ENCODE measurements around the gene SLC22A5. TPM values are rescaled to one million over a fixed set of nuclear protein-coding genes. Genes with fewer than 3 reads are reported as not detected.

Gene SLC22A5
- total and polyA plus RNA-seq, 12 donors: 10.3 to 36.8 (median 13.8) TPM

DNA sequence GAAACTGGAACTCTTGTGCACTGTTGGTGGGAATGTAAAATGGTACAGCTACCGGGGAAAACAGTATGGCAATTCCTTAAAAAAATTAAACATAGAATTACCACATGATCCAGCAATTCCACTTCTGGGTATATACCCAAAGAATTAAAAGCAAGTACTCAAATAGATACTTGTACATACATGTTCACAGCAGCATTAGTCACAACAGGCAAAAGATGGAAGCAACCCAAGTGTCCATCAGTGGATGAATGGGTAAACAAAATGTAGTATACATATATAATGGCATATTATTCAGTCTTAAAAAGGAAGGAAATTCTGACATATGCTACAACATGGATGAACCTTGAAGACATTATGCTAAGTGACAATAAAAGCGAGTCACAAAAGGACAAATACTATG is 7.4 kb upstream of the SLC22A5 start:
- H3K27me3 ChIP-seq: no peaks in the 10 kb centered on the region
- ATAC-seq (no peak), DNase-seq (no peak)
- no peaks in the 10 kb centered on the region for H3K36me3 ChIP-seq
- intact Hi-C loops (cut with DNase I): loop anchor here in 3 of 10 donors (5.0 to 10.0 kb wide), 3 partner anchors 65 to 147 kb away; partner anchors contain the start of gene SLC22A4 (in 1 of the 3)
- H3K9me3 ChIP-seq: no peaks in the 10 kb centered on the region
- peak overlapping the region in 2 of 10 donors; percentile 79 to 80 for H3K27ac ChIP-seq
- no peak overlapping the region for H3K4me3 ChIP-seq
- H3K4me1 ChIP-seq: peaks cover 4 to 47% (median 22%) of the 10 kb centered on the region in 9 donors
- no peak for TF ChIP-seq CTCF (IDR thresholded peaks at IDR 0.05)
- WGBS, 2 donors: 96 to 97% methylated on average over 2 of the region's 2 CpGs

- 32 to 36% methylated on average over 7 of the region's 7 CpGs for WGBS, 2 donors
Observed at GRCh38 chr5:132363431-132364112, 5.9 kb upstream of the SLC22A5 start.

GRCh38 chr5:132364319-132364718 is 5.2 kb upstream of the SLC22A5 start:
- peak overlapping the region; percentile 54 to 86 (median 78) for H3K27ac ChIP-seq
- H3K4me3 ChIP-seq: no peak overlapping the region
- no peaks in the 10 kb centered on the region for H3K9me3 ChIP-seq
- H3K4me1 ChIP-seq: peaks cover 2 to 44% (median 22%) of the 10 kb centered on the region in 9 donors
- intact Hi-C loops (cut with DNase I): loop anchor here in 3 of 10 donors (5.0 to 10.0 kb wide), 3 partner anchors 67 to 150 kb away; partner anchors contain the start of gene SLC22A4 (in 1 of the 3)
- WGBS, 2 donors: 25 to 32% methylated on average over 1 of the region's 1 CpG
- H3K27me3 ChIP-seq: no peaks in the 10 kb centered on the region
- ATAC-seq (peak; percentile 45 to 87 (median 82)), DNase-seq (no peak)
- H3K36me3 ChIP-seq: no peaks in the 10 kb centered on the region
- no peak for TF ChIP-seq CTCF (IDR thresholded peaks at IDR 0.05)

More at GRCh38 chr5:132363431-132364112, 5.9 kb upstream of the SLC22A5 start:
- Histone ChIP-seq H3K4me1 (peaks cover 4 to 41% (median 22%) of the 10 kb centered on the region in 9 donors), H3K27ac (peak overlapping the region; percentile 38 to 86 (median 78)), H3K27me3 (no peaks in the 10 kb centered on the region), H3K4me3 (no peak overlapping the region), H3K9me3 (no peaks in the 10 kb centered on the region), H3K36me3 (no peaks in the 10 kb centered on the region)
- intact Hi-C loops (cut with DNase I): loop anchor here in 3 of 10 donors (5.0 to 10.0 kb wide), 3 partner anchors 66 to 149 kb away; partner anchors contain the start of gene SLC22A4 (in 1 of the 3)
- no peak for TF ChIP-seq CTCF (IDR thresholded peaks at IDR 0.05)
- ATAC-seq (peak; percentile 68 to 94 (median 85)), DNase-seq (peak in 1 of 2 donors; percentile 69)

GRCh38 chr5:132365213-132365612 is 4.3 kb upstream of the SLC22A5 start:
- ATAC-seq (peak in 1 of 8 donors; percentile 23), DNase-seq (no peak)
- TF ChIP-seq CTCF (IDR thresholded peaks at IDR 0.05): no peak
- 69 to 70% methylated on average over 6 of the region's 6 CpGs for WGBS, 2 donors
- Histone ChIP-seq H3K4me1 (peaks cover 2 to 49% (median 24%) of the 10 kb centered on the region in 9 donors), H3K9me3 (no peaks in the 10 kb centered on the region), H3K27me3 (no peaks in the 10 kb centered on the region), H3K36me3 (no peaks in the 10 kb centered on the region), H3K27ac (peak overlapping the region in 9 of 10 donors; percentile 61 to 86 (median 77)), H3K4me3 (no peak overlapping the region)
- intact Hi-C loops (cut with DNase I): loop anchor here in 3 of 10 donors (5.0 to 10.0 kb wide), 2 partner anchors 73 to 150 kb away; partner anchors contain the start of gene SLC22A4 (in 1 of the 3)

All from heart right ventricle (tissue), 16 donors.